CD14-positive monocyte (primary cell): ENCODE results near the gene CMTR1. TPM values are rescaled to one million over a fixed set of nuclear protein-coding genes. Genes with fewer than 3 reads are reported as not detected.

Experiments used
- DNase-seq, 3 donors: peaks; one replicate each; pipeline ENCODE4 v3.0.0-alpha.2; 2011 to 2022
- H2AFZ ChIP-seq: 2 replicates; pipeline ENCODE4 v1.6.0; 2012; ENCODE audit warnings: mild to moderate bottlenecking, low read depth, low read length, inconsistent platforms; ENCODE audit not compliant: insufficient read depth, poor library complexity, severe bottlenecking
- H3K27ac ChIP-seq, 2 donors: 1 replicate in 1 of 2; 2 replicates in 1 of 2; pipeline ENCODE4 v1.5.1; 2012 to 2013; ENCODE audit warnings: low read length in 2 of 2, control low read depth in 1 of 2, inconsistent platforms in 1 of 2, low read depth in 1 of 2, mild to moderate bottlenecking in 1 of 2
- H3K27me3 ChIP-seq, 2 donors: one replicate each; pipeline versions ENCODE4 v1.6.0 to v1.6.1; 2011 to 2013; ENCODE audit warnings: low read length in 2 of 2; ENCODE audit not compliant: control insufficient read depth in 2 of 2, insufficient read depth in 2 of 2
- H3K36me3 ChIP-seq, 2 donors: replicated peaks in 1 of 2; 1 replicate in 1 of 2; 2 replicates in 1 of 2; pipeline versions ENCODE4 v1.5.1 to v1.6.1; 2012 to 2013; ENCODE audit warnings: low read length in 2 of 2, control low read depth in 1 of 2, inconsistent platforms in 1 of 2, mild to moderate bottlenecking in 1 of 2; ENCODE audit not compliant: insufficient read depth in 2 of 2, control insufficient read depth in 1 of 2
- H3K4me1 ChIP-seq, 2 donors: 1 replicate in 1 of 2; 2 replicates in 1 of 2; pipeline versions ENCODE4 v1.5.1 to v1.6.1; 2012 to 2013; ENCODE audit warnings: low read length in 2 of 2, control low read depth in 1 of 2, inconsistent platforms in 1 of 2, mild to moderate bottlenecking in 1 of 2, moderate library complexity in 1 of 2; ENCODE audit not compliant: insufficient read depth in 2 of 2, control insufficient read depth in 1 of 2
- H3K4me2 ChIP-seq: replicated peaks from 2 replicates; pipeline ENCODE3; 2012; ENCODE audit warnings: low read length, moderate library complexity, mild to moderate bottlenecking; ENCODE audit not compliant: poor library complexity, severe bottlenecking; ENCODE audit errors: extremely low read depth
- H3K4me3 ChIP-seq, 3 experiments: fragments of 200-600 bp in 1 of 3; sonication (generic) in 1 of 3; replicated peaks in 1 of 3; 1 replicate in 2 of 3; 2 replicates in 1 of 3; pipeline ENCODE4 v1.5.1; 2011 to 2013; ENCODE audit warnings: low read length in 3 of 3, mild to moderate bottlenecking in 3 of 3, control low read depth in 2 of 3, low read depth in 2 of 3, inconsistent platforms in 1 of 3, moderate library complexity in 1 of 3
- H3K79me2 ChIP-seq: 2 replicates; pipeline ENCODE4 v1.6.0; 2012; ENCODE audit warnings: mild to moderate bottlenecking, control low read depth, inconsistent platforms, low read length, moderate library complexity; ENCODE audit not compliant: insufficient read depth
- H3K9ac ChIP-seq: 2 replicates; pipeline ENCODE4 v1.6.0; 2017; ENCODE audit warnings: low read length, mild to moderate bottlenecking; ENCODE audit not compliant: insufficient read depth, poor library complexity, severe bottlenecking
- H3K9me3 ChIP-seq, 2 donors: replicated peaks in 1 of 2; 1 replicate in 1 of 2; 2 replicates in 1 of 2; pipeline versions ENCODE4 v1.5.1 to v1.6.1; 2012 to 2013; ENCODE audit warnings: low read length in 2 of 2, control low read depth in 1 of 2; ENCODE audit not compliant: control insufficient read depth in 1 of 2, insufficient read depth in 1 of 2
- H4K20me1 ChIP-seq: 2 replicates; pipeline ENCODE4 v1.6.0; 2012; ENCODE audit warnings: mild to moderate bottlenecking, low read length, control low read depth, moderate library complexity; ENCODE audit not compliant: insufficient read depth
- H3K27ac Mint-ChIP-seq, 7 donors: one replicate each; pipeline ENCODE4 v1.8.0; 2020; ENCODE audit warnings: mild to moderate bottlenecking in 7 of 7, mixed read lengths in 7 of 7, moderate library complexity in 6 of 7, inconsistent platforms in 2 of 7
- H3K27me3 Mint-ChIP-seq, 3 donors: one replicate each; pipeline ENCODE4 v1.8.0; 2021 to 2022; ENCODE audit warnings: low read depth in 3 of 3, mild to moderate bottlenecking in 3 of 3, mixed read lengths in 3 of 3, moderate library complexity in 3 of 3, inconsistent platforms in 1 of 3
- H3K36me3 Mint-ChIP-seq, 2 donors: one replicate each; pipeline ENCODE4 v1.8.0; 2020; ENCODE audit warnings: mixed read lengths in 2 of 2, inconsistent platforms in 1 of 2, mild to moderate bottlenecking in 1 of 2
- H3K4me1 Mint-ChIP-seq: one replicate; pipeline ENCODE4 v1.8.0; 2020; ENCODE audit warnings: mild to moderate bottlenecking, mixed read lengths
- H3K4me3 Mint-ChIP-seq, 2 donors: one replicate each; pipeline ENCODE4 v1.8.0; 2020; ENCODE audit warnings: mild to moderate bottlenecking in 2 of 2, mixed read lengths in 2 of 2, moderate library complexity in 1 of 2
- H3K9me3 Mint-ChIP-seq, 7 donors: one replicate each; pipeline ENCODE4 v1.8.0; 2020 to 2022; ENCODE audit warnings: mixed read lengths in 7 of 7, mild to moderate bottlenecking in 6 of 7, moderate library complexity in 6 of 7, inconsistent platforms in 2 of 7
- WGBS: methylation state at CpG from one replicate; pipeline ENCODE4 v1.1.5; 2013; ENCODE audit warnings: missing lambda C conversion rate; ENCODE audit not compliant: insufficient coverage; 5-methylcytosine and 5-hydroxymethylcytosine counted together
- intact Hi-C, 2 donors: fragments of 100-400 bp; cut with micrococcal nuclease; formaldehyde crosslinking; loops; one replicate each; pipeline versions ENCODE4 v1.15.0 to v1.15.1; 2023
- polyA plus RNA-seq, 3 donors: library from polyadenylated mRNA; depleted of rRNA in 1 of 3; unstranded in 2 of 3; stranded (reverse) in 1 of 3; fragments of 300-500 nt in 2 of 3; fragments of >200 nt in 1 of 3; fragmentation: Illumina TruSeq in 2 of 3; gene quantifications; 1 replicate in 2 of 3; 2 replicates in 1 of 3; pipeline ENCODE4 v1.2.3, GENCODE V29; 2012 to 2021
- TF ChIP-seq, protein P1 (sequence below): fragments of 200-600 bp; IDR thresholded peaks from one replicate; pipeline ENCODE4 v1.8.0; 2022; ENCODE audit warnings: antibody characterized with exemption, mild to moderate bottlenecking

Gene CMTR1
- polyA plus RNA-seq, 3 donors, result 12.0 to 32.3 (median 15.3) TPM

- Mint-ChIP-seq H3K9me3 (peaks cover 0 to 10% (median 3%) of the 10 kb centered on the region in 7 donors), H3K36me3 (no peaks in the 10 kb centered on the region), H3K4me3 (no peak overlapping the region), H3K4me1 (no peaks in the 10 kb centered on the region), H3K27me3 (peaks cover 0 to 8% (median 4%) of the 10 kb centered on the region in 3 donors), H3K27ac (no peak overlapping the region)
- H3K9me3 ChIP-seq, result no peaks in the 10 kb centered on the region
- H3K4me1 ChIP-seq, result no peaks in the 10 kb centered on the region
- no peaks in the 10 kb centered on the region for H3K79me2 ChIP-seq
- no peak overlapping the region for H2AFZ ChIP-seq
- H3K4me3 ChIP-seq, result no peak overlapping the region
- DNase-seq, result no peak
- no peak overlapping the region for H3K4me2 ChIP-seq
- H3K27me3 ChIP-seq, result no peaks in the 10 kb centered on the region
- WGBS, result no CpG with 5 or more reads among the region's 5 CpGs
- intact Hi-C loops, result no loop called here
- H3K27ac ChIP-seq, result no peak overlapping the region
- H3K36me3 ChIP-seq, result no peaks in the 10 kb centered on the region
- H3K9ac ChIP-seq, result no peak overlapping the region
- H4K20me1 ChIP-seq, result no peaks in the 10 kb centered on the region
- TF ChIP-seq, protein P1, sequence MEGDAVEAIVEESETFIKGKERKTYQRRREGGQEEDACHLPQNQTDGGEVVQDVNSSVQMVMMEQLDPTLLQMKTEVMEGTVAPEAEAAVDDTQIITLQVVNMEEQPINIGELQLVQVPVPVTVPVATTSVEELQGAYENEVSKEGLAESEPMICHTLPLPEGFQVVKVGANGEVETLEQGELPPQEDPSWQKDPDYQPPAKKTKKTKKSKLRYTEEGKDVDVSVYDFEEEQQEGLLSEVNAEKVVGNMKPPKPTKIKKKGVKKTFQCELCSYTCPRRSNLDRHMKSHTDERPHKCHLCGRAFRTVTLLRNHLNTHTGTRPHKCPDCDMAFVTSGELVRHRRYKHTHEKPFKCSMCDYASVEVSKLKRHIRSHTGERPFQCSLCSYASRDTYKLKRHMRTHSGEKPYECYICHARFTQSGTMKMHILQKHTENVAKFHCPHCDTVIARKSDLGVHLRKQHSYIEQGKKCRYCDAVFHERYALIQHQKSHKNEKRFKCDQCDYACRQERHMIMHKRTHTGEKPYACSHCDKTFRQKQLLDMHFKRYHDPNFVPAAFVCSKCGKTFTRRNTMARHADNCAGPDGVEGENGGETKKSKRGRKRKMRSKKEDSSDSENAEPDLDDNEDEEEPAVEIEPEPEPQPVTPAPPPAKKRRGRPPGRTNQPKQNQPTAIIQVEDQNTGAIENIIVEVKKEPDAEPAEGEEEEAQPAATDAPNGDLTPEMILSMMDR, result no peak
Measured at GRCh38 chr6:37418722-37419121, 14.3 kb upstream of the CMTR1 start.

DNA sequence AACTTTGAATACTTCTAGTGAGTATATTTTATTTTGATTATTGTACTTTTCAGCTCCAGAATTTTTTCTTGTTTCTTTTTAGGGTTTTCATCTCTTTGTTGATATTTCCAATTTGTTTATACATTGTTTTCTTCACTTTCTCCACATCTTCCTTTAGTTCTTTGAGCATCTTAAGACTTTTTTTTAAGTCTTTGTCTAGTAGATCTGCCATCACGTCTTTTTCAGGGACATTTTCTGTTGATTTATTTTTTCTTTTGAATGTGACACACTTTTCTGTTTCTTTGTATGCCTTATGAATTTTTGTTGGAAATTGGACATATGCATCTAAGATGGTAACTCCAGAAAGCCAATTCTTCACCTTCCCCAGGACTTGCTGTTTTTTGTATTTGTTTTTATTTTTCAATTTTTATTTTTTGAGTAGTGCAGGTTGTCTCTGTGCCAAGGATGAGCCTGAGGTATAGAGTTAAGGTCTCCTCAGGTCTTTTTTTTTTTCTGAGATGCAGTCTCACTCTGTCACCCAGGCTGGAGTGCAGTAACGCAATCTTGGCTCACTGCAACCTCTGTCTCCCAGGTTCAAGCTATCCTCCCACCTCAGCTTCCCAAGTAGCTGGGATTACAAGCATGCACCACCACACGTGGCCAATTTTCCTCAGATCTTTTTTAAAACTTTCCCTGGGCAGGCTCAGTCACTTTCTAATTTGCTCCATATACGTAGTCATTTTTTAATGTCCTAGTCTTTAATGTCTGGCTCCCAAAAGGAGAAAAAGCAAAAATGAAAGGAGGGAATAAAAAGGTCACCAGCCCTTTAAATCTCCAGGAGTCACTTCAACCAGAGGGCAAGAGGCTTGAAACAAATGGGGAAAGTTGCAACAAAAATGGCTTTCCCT is 6.7 kb upstream of the CMTR1 start:
- peaks cover 10 to 18% (median 12%) of the 10 kb centered on the region in 3 donors for H3K27me3 Mint-ChIP-seq
- H3K79me2 ChIP-seq, result no peaks in the 10 kb centered on the region
- H3K9ac ChIP-seq, result no peak overlapping the region
- DNase-seq, result no peak
- H3K4me1 Mint-ChIP-seq, result no peaks in the 10 kb centered on the region
- H3K4me3 Mint-ChIP-seq, result no peak overlapping the region
- no peak overlapping the region for H3K27ac ChIP-seq
- no peaks in the 10 kb centered on the region for H3K4me1 ChIP-seq
- H4K20me1 ChIP-seq, result no peaks in the 10 kb centered on the region
- 75% methylated on average over 1 of the region's 4 CpGs for WGBS
- no peak overlapping the region for H3K4me2 ChIP-seq
- no peaks in the 10 kb centered on the region for H3K9me3 ChIP-seq
- H3K27ac Mint-ChIP-seq, result no peak overlapping the region
- no peak overlapping the region for H2AFZ ChIP-seq
- intact Hi-C loops, result no loop called here
- no peaks in the 10 kb centered on the region for H3K36me3 Mint-ChIP-seq
- no peaks in the 10 kb centered on the region for H3K36me3 ChIP-seq
- H3K27me3 ChIP-seq, result peaks cover 0 to 11% of the 10 kb centered on the region in 2 donors
- H3K4me3 ChIP-seq, result no peak overlapping the region
- TF ChIP-seq, protein P1, result no peak
- peaks cover 0 to 2% (median 0%) of the 10 kb centered on the region in 7 donors for H3K9me3 Mint-ChIP-seq
